GM23338 (cell line): Measurements from ENCODE around the gene ATP10A. TPM values are rescaled to one million over a fixed set of nuclear protein-coding genes. Genes with fewer than 3 reads are reported as not detected.

Experiments used
- ATAC-seq: fragments of 200-7000 bp; cut with Tn5 transposase; 3 replicates; pipeline ENCODE4 v1.9.1; 2020
- DNase-seq: peaks from one replicate; pipeline ENCODE4 v3.0.0-alpha.2; 2015; ENCODE audit warnings: low spot score
- H2AFZ ChIP-seq: fragments of 200-600 bp; sonication (generic); 2 replicates; pipeline ENCODE4 v1.8.0; 2016; ENCODE audit warnings: antibody characterized with exemption, mild to moderate bottlenecking, moderate library complexity
- H3F3A ChIP-seq: fragments of 200-600 bp; sonication (generic); replicated peaks from 2 replicates; pipeline ENCODE4 v1.8.0; 2017; ENCODE audit warnings: antibody characterized with exemption, mixed run types, low read depth
- H3K27ac ChIP-seq: fragments of 200-600 bp; sonication (generic); 2 replicates; pipeline ENCODE4 v1.6.1; 2016; ENCODE audit warnings: low read depth
- H3K27me3 ChIP-seq: fragments of 200-600 bp; sonication (generic); 2 replicates; pipeline ENCODE4 v1.8.0; 2016; ENCODE audit warnings: mild to moderate bottlenecking, mixed run types, moderate library complexity; ENCODE audit not compliant: insufficient read depth
- H3K36me3 ChIP-seq: fragments of 200-600 bp; sonication (generic); 2 replicates; pipeline ENCODE4 v1.8.0; 2016; ENCODE audit warnings: mild to moderate bottlenecking; ENCODE audit not compliant: insufficient read depth
- H3K4me1 ChIP-seq: fragments of 200-600 bp; sonication (generic); 2 replicates; pipeline ENCODE4 v1.8.0; 2016; ENCODE audit warnings: mild to moderate bottlenecking, moderate library complexity; ENCODE audit not compliant: insufficient read depth
- H3K4me2 ChIP-seq: fragments of 200-600 bp; sonication (generic); 2 replicates; pipeline ENCODE4 v1.7.1; 2017; ENCODE audit warnings: mixed run types
- H3K4me3 ChIP-seq: fragments of 200-600 bp; sonication (generic); 2 replicates; pipeline ENCODE4 v1.6.1; 2016; ENCODE audit warnings: mixed run types
- H3K79me2 ChIP-seq: fragments of 200-600 bp; sonication (generic); replicated peaks from 2 replicates; pipeline ENCODE4 v1.8.0; 2017; ENCODE audit warnings: mild to moderate bottlenecking; ENCODE audit not compliant: insufficient read depth
- H3K9me2 ChIP-seq: fragments of 200-600 bp; sonication (generic); 2 replicates; pipeline ENCODE4 v1.8.0; 2017; ENCODE audit not compliant: insufficient read depth
- H4K20me1 ChIP-seq: fragments of 200-600 bp; sonication (generic); replicated peaks from 2 replicates; pipeline ENCODE4 v1.8.0; 2017; ENCODE audit warnings: mild to moderate bottlenecking; ENCODE audit not compliant: insufficient read depth
- H3K27ac Mint-ChIP-seq: 2 replicates; pipeline ENCODE4 v1.8.0; 2020; ENCODE audit warnings: inconsistent platforms, mild to moderate bottlenecking, moderate library complexity, mixed read lengths
- H3K27me3 Mint-ChIP-seq: 3 replicates; pipeline ENCODE4 v1.8.0; 2022; ENCODE audit warnings: low read depth, mild to moderate bottlenecking, moderate library complexity, mixed read lengths, inconsistent platforms; ENCODE audit not compliant: insufficient read depth, poor library complexity
- H3K36me3 Mint-ChIP-seq: 3 replicates; pipeline ENCODE4 v1.8.0; 2021; ENCODE audit warnings: low read depth, mild to moderate bottlenecking, inconsistent platforms, moderate library complexity, mixed read lengths
- H3K4me1 Mint-ChIP-seq: 3 replicates; pipeline ENCODE4 v1.8.0; 2020; ENCODE audit warnings: mild to moderate bottlenecking, inconsistent platforms, mixed read lengths
- H3K4me3 Mint-ChIP-seq: 3 replicates; pipeline ENCODE4 v1.8.0; 2021; ENCODE audit warnings: moderate library complexity, mild to moderate bottlenecking, inconsistent platforms, mixed read lengths
- H3K9me3 Mint-ChIP-seq: 3 replicates; pipeline ENCODE4 v1.8.0; 2020; ENCODE audit warnings: moderate library complexity, mild to moderate bottlenecking, inconsistent platforms, mixed read lengths
- EZH2phosphoT487 ChIP-seq: fragments of 200-600 bp; sonication (generic); IDR thresholded peaks from one replicate; pipeline ENCODE4 v1.8.1; 2018; ENCODE audit warnings: antibody characterized with exemption; ENCODE audit not compliant: unreplicated experiment
- JUNB ChIP-seq: IDR thresholded peaks from one replicate; pipeline ENCODE4 v1.6.1; 2016; ENCODE audit warnings: antibody characterized with exemption; ENCODE audit not compliant: unreplicated experiment
- POLR2AphosphoS5 ChIP-seq: IDR thresholded peaks from 2 replicates; pipeline ENCODE4 v1.6.1; 2016; ENCODE audit warnings: antibody characterized with exemption, low read depth
- polyA plus RNA-seq: library from polyadenylated mRNA; unstranded; fragments of >200 nt; fragmentation: Nextera tagmentation; extraction: Ambion mirVana; gene quantifications from 2 replicates; pipeline ENCODE4 v1.2.1, GENCODE V29; 2016
- total RNA-seq: library from RNA; depleted of rRNA; stranded (reverse); fragments of >200 nt; shearing (Covaris generic); gene quantifications from 2 replicates; pipeline ENCODE4 v1.2.3, GENCODE V29; 2014
- TF ChIP-seq, protein P1 (sequence below): IDR thresholded peaks from one replicate; pipeline ENCODE4 v1.6.1; 2018; ENCODE audit warnings: antibody characterized with exemption; ENCODE audit not compliant: unreplicated experiment
- TF ChIP-seq, protein P2 (sequence below): fragments of 250-450 bp; sonication (Bioruptor Pico); IDR thresholded peaks from 2 replicates; pipeline ENCODE4 v1.5.0; 2020; ENCODE audit warnings: mild to moderate bottlenecking, moderate library complexity

ATP10A gene
- total and polyA plus RNA-seq, 2 experiments from 2014 or later, result 0.36 to 5.6 TPM

DNA sequence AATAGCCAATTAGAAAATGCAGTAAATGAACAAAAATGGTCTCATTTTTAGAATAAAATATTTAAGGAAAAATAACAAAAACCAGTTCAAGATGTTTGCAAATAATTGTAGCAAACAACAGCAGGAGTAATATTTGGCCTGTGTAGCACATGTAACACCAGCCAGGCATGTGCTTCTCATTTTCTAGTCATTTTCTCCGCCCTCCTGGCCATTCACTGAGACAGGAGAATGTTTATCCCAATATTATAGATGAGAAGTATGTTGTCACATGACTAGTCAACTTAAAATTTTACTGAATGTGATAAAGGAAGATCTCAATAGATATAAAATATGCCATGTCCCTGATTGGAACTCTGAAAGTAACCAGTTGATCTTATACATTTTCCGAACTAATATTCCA lies 7.8 kb upstream of the ATP10A start (continued):
- TF ChIP-seq, protein P1, sequence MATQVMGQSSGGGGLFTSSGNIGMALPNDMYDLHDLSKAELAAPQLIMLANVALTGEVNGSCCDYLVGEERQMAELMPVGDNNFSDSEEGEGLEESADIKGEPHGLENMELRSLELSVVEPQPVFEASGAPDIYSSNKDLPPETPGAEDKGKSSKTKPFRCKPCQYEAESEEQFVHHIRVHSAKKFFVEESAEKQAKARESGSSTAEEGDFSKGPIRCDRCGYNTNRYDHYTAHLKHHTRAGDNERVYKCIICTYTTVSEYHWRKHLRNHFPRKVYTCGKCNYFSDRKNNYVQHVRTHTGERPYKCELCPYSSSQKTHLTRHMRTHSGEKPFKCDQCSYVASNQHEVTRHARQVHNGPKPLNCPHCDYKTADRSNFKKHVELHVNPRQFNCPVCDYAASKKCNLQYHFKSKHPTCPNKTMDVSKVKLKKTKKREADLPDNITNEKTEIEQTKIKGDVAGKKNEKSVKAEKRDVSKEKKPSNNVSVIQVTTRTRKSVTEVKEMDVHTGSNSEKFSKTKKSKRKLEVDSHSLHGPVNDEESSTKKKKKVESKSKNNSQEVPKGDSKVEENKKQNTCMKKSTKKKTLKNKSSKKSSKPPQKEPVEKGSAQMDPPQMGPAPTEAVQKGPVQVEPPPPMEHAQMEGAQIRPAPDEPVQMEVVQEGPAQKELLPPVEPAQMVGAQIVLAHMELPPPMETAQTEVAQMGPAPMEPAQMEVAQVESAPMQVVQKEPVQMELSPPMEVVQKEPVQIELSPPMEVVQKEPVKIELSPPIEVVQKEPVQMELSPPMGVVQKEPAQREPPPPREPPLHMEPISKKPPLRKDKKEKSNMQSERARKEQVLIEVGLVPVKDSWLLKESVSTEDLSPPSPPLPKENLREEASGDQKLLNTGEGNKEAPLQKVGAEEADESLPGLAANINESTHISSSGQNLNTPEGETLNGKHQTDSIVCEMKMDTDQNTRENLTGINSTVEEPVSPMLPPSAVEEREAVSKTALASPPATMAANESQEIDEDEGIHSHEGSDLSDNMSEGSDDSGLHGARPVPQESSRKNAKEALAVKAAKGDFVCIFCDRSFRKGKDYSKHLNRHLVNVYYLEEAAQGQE, result no peak

GRCh38 chr15:25869701-25870100 lies 6.6 kb upstream of the ATP10A start:
- Histone ChIP-seq H3K36me3 (no peaks in the 10 kb centered on the region), H3K79me2 (no peaks in the 10 kb centered on the region), H3K4me3 (no peak overlapping the region), H3K4me1 (no peaks in the 10 kb centered on the region), H3K27ac (no peak overlapping the region), H3K4me2 (no peak overlapping the region), H2AFZ (peak overlapping the region; percentile 78), H4K20me1 (no peaks in the 10 kb centered on the region), H3F3A (no peaks in the 10 kb centered on the region), H3K27me3 (peaks cover 9% of the 10 kb centered on the region), H3K9me2 (no peaks in the 10 kb centered on the region)
- H3K9me3 Mint-ChIP-seq, result no peaks in the 10 kb centered on the region
- no peak overlapping the region for H3K27ac Mint-ChIP-seq
- no peak overlapping the region for H3K4me3 Mint-ChIP-seq
- peaks cover 2% of the 10 kb centered on the region; the same call in 1 of the 3 replicates for H3K4me1 Mint-ChIP-seq
- H3K27me3 Mint-ChIP-seq, result peaks cover 9% of the 10 kb centered on the region
- ATAC-seq (no peak), DNase-seq (no peak)
- H3K36me3 Mint-ChIP-seq, result no peaks in the 10 kb centered on the region
- TF ChIP-seq JUNB (no peak), EZH2phosphoT487 (no peak), POLR2AphosphoS5 (no peak)
- TF ChIP-seq, protein P2, sequence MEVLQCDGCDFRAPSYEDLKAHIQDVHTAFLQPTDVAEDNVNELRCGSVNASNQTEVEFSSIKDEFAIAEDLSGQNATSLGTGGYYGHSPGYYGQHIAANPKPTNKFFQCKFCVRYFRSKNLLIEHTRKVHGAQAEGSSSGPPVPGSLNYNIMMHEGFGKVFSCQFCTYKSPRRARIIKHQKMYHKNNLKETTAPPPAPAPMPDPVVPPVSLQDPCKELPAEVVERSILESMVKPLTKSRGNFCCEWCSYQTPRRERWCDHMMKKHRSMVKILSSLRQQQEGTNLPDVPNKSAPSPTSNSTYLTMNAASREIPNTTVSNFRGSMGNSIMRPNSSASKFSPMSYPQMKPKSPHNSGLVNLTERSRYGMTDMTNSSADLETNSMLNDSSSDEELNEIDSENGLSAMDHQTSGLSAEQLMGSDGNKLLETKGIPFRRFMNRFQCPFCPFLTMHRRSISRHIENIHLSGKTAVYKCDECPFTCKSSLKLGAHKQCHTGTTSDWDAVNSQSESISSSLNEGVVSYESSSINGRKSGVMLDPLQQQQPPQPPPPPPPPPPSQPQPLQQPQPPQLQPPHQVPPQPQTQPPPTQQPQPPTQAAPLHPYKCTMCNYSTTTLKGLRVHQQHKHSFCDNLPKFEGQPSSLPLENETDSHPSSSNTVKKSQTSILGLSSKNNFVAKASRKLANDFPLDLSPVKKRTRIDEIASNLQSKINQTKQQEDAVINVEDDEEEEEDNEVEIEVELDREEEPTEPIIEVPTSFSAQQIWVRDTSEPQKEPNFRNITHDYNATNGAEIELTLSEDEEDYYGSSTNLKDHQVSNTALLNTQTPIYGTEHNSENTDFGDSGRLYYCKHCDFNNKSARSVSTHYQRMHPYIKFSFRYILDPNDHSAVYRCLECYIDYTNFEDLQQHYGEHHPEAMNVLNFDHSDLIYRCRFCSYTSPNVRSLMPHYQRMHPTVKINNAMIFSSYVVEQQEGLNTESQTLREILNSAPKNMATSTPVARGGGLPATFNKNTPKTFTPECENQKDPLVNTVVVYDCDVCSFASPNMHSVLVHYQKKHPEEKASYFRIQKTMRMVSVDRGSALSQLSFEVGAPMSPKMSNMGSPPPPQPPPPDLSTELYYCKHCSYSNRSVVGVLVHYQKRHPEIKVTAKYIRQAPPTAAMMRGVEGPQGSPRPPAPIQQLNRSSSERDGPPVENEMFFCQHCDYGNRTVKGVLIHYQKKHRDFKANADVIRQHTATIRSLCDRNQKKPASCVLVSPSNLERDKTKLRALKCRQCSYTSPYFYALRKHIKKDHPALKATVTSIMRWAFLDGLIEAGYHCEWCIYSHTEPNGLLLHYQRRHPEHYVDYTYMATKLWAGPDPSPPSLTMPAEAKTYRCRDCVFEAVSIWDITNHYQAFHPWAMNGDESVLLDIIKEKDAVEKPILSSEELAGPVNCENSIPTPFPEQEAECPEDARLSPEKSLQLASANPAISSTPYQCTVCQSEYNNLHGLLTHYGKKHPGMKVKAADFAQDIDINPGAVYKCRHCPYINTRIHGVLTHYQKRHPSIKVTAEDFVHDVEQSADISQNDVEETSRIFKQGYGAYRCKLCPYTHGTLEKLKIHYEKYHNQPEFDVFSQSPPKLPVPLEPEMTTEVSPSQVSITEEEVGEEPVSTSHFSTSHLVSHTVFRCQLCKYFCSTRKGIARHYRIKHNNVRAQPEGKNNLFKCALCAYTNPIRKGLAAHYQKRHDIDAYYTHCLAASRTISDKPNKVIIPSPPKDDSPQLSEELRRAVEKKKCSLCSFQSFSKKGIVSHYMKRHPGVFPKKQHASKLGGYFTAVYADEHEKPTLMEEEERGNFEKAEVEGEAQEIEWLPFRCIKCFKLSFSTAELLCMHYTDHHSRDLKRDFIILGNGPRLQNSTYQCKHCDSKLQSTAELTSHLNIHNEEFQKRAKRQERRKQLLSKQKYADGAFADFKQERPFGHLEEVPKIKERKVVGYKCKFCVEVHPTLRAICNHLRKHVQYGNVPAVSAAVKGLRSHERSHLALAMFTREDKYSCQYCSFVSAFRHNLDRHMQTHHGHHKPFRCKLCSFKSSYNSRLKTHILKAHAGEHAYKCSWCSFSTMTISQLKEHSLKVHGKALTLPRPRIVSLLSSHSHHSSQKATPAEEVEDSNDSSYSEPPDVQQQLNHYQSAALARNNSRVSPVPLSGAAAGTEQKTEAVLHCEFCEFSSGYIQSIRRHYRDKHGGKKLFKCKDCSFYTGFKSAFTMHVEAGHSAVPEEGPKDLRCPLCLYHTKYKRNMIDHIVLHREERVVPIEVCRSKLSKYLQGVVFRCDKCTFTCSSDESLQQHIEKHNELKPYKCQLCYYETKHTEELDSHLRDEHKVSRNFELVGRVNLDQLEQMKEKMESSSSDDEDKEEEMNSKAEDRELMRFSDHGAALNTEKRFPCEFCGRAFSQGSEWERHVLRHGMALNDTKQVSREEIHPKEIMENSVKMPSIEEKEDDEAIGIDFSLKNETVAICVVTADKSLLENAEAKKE (CRISPR knock-in tag), result no peak
